BE2C (cell line): ENCODE measurements around the gene LAIR2.

Experiments
- DNase-seq: peaks from one replicate; pipeline ENCODE4 v3.0.0-alpha.2; 2020
- H3K27me3 ChIP-seq: fragments of 250-450 bp; sonication (Bioruptor Pico); 2 replicates; pipeline ENCODE4 v1.5.1; 2020; ENCODE audit warnings: mild to moderate bottlenecking
- H3K36me3 ChIP-seq: fragments of 250-450 bp; sonication (Bioruptor Pico); 2 replicates; pipeline ENCODE4 v1.5.1; 2020; ENCODE audit warnings: mild to moderate bottlenecking
- H3K4me1 ChIP-seq: fragments of 250-450 bp; sonication (Bioruptor Pico); 2 replicates; pipeline ENCODE4 v1.5.1; 2020
- H3K4me3 ChIP-seq: 2 replicates; pipeline ENCODE4 v1.5.1; 2011; ENCODE audit warnings: low read depth, low read length
- H3K9me3 ChIP-seq: fragments of 250-450 bp; sonication (Bioruptor Pico); 2 replicates; pipeline ENCODE4 v1.5.1; 2020
- TF ChIP-seq, protein P1 (sequence below): IDR thresholded peaks from 2 replicates; pipeline ENCODE4 v1.5.1; 2012; ENCODE audit warnings: mild to moderate bottlenecking, low read depth, low read length

The LAIR2 gene

DNA sequence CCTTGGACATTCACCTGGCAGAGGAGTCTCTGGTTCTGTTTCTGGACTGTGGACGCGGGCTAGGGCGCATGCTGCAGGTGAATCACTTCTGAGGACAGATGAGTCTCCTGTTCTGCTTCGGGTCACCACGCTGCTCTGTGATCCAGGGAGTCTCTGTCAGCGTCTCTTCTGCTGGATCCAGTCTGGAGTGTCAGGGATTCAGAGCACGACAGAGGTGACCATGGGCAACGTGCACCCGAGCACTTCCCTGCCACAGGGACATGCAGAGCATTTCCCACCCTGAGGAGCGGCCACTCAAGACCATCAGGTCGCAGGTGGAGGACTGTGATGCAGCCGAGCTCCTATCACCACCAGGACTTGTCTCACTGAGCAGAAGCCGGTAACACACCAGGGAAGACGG lies 46.6 kb downstream of the LAIR2 start:
- TF ChIP-seq, protein P1, sequence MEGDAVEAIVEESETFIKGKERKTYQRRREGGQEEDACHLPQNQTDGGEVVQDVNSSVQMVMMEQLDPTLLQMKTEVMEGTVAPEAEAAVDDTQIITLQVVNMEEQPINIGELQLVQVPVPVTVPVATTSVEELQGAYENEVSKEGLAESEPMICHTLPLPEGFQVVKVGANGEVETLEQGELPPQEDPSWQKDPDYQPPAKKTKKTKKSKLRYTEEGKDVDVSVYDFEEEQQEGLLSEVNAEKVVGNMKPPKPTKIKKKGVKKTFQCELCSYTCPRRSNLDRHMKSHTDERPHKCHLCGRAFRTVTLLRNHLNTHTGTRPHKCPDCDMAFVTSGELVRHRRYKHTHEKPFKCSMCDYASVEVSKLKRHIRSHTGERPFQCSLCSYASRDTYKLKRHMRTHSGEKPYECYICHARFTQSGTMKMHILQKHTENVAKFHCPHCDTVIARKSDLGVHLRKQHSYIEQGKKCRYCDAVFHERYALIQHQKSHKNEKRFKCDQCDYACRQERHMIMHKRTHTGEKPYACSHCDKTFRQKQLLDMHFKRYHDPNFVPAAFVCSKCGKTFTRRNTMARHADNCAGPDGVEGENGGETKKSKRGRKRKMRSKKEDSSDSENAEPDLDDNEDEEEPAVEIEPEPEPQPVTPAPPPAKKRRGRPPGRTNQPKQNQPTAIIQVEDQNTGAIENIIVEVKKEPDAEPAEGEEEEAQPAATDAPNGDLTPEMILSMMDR, result no peak
- H3K9me3 ChIP-seq, result no peaks in the 10 kb centered on the region

DNA sequence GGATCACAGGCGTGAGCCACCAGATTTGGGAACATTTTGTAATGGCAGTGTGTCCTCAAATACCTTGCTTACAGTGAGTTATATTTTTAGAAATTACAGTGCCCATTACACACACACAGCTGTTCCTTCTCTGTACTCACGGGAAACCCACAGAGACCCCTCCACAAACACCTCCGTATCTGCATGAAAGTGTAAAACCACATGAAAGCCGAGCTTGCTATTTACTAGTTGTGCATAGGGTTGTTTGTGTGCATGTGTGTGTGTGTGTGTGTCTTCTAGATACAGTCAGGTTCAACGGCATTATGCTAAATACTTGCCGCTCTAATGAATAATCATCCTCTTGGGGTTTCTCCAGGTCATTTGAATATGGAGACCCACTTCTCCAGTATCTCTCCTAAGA lies 48.7 kb downstream of the LAIR2 start:
- H3K9me3 ChIP-seq, result no peaks in the 10 kb centered on the region
- DNase-seq, result no peak
- TF ChIP-seq, protein P1, result no peak
- no peaks in the 10 kb centered on the region for H3K4me1 ChIP-seq
- no peaks in the 10 kb centered on the region for H3K36me3 ChIP-seq
- H3K27me3 ChIP-seq, result peaks cover 19% of the 10 kb centered on the region
- no peak overlapping the region for H3K4me3 ChIP-seq

More for the DNA sequence above, 46.6 kb downstream of the LAIR2 start:
- H3K36me3 ChIP-seq, result no peaks in the 10 kb centered on the region
- H3K4me3 ChIP-seq, result no peak overlapping the region
- no peak for DNase-seq
- H3K4me1 ChIP-seq, result no peaks in the 10 kb centered on the region
- H3K27me3 ChIP-seq, result peaks cover 24% of the 10 kb centered on the region

- Histone ChIP-seq H3K4me1 (no peaks in the 10 kb centered on the region), H3K27me3 (peaks cover 18% of the 10 kb centered on the region), H3K9me3 (no peaks in the 10 kb centered on the region), H3K36me3 (no peaks in the 10 kb centered on the region), H3K4me3 (no peak overlapping the region)
- no peak for DNase-seq
- TF ChIP-seq, protein P1, result no peak
Measured at GRCh38 chr19:54551950-54552912, 49.6 kb downstream of the LAIR2 start.

DNA sequence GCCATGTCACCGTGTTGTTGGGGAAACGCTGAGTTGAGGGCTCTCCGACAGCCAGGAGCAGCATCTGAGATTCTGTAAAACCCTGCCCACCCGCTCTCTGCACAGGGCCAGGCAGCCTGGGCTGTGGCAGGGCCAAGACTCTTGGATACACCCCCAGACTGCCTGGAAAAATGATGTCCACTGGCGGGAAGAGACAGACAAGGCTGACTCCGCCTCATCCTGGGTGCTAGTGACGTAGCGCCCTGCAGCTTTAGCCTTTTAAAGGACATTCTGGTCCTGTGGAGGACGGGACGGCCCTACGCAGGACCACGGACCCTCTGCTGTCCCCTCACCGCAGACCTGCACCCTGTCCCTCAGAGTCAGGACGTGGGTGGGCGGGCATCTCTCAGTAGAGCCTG lies 50.3 kb downstream of the LAIR2 start:
- H3K4me3 ChIP-seq, result no peak overlapping the region
- no peaks in the 10 kb centered on the region for H3K4me1 ChIP-seq
- no peaks in the 10 kb centered on the region for H3K36me3 ChIP-seq
- no peaks in the 10 kb centered on the region for H3K9me3 ChIP-seq
- DNase-seq, result no peak
- TF ChIP-seq, protein P1, result no peak
- H3K27me3 ChIP-seq, result peaks cover 18% of the 10 kb centered on the region

GRCh38 chr19:54554006-54554405 lies 51.4 kb downstream of the LAIR2 start:
- H3K4me1 ChIP-seq, result no peaks in the 10 kb centered on the region
- TF ChIP-seq, protein P1, result no peak
- H3K9me3 ChIP-seq, result no peaks in the 10 kb centered on the region
- H3K4me3 ChIP-seq, result no peak overlapping the region
- DNase-seq, result no peak
- H3K27me3 ChIP-seq, result peaks cover 22% of the 10 kb centered on the region
- H3K36me3 ChIP-seq, result no peaks in the 10 kb centered on the region

DNA sequence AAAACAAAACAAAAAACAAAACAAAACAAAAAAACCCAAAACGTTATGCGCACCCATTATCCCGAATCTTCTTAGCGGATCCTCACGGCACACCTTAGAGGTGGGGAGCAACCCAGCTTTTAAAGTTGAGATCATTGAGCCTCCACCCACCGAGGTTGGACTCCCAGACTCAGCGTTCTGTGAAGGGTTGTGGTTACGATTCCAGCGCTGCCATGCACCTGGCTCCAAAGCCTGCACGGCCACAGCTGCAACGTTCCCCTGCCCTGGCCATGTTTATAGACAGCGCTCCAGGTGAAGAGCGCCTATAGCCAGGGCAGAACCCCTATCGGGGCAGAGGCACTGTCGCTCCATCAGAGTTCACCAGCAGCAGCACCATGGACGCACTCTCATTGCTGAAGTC lies 52.3 kb downstream of the LAIR2 start:
- TF ChIP-seq, protein P1, result no peak
- Histone ChIP-seq H3K4me3 (no peak overlapping the region), H3K4me1 (no peaks in the 10 kb centered on the region), H3K9me3 (no peaks in the 10 kb centered on the region), H3K27me3 (peaks cover 17% of the 10 kb centered on the region), H3K36me3 (no peaks in the 10 kb centered on the region)
- DNase-seq, result no peak
